BJ (cell line): Measurements from ENCODE around the gene CASKIN1. TPM values are rescaled to one million over a fixed set of nuclear protein-coding genes. Genes with fewer than 3 reads are reported as not detected.

Experiments used
- CTCF ChIA-PET: fragments of 350-600 bp; formaldehyde crosslinking; extraction: SDS; loops from one replicate; lab custom pipeline; 2021; ENCODE audit warnings: antibody characterized with exemption, inconsistent platforms; lab: Yijun Ruan, JAX
- POLR2A ChIA-PET: fragments of 300-600 bp; sonication (Branson Sonifier 250); formaldehyde crosslinking; extraction: SDS; loops from one replicate; lab custom pipeline; 2021; ENCODE audit warnings: antibody characterized with exemption; lab: Charles Lee
- DNase-seq: peaks from one replicate; pipeline ENCODE4 v3.0.0-alpha.2; 2011; ENCODE audit warnings: low read depth
- H3K27me3 ChIP-seq: 2 replicates; pipeline ENCODE4 v1.6.0; 2011; ENCODE audit warnings: low read length; ENCODE audit not compliant: control insufficient read depth, insufficient read depth
- H3K36me3 ChIP-seq: 2 replicates; pipeline ENCODE4 v1.5.1; 2011; ENCODE audit warnings: low read length; ENCODE audit not compliant: control insufficient read depth, insufficient read depth
- H3K4me3 ChIP-seq: 2 replicates; pipeline ENCODE4 v1.5.1; 2011; ENCODE audit warnings: low read depth, mild to moderate bottlenecking, control low read depth, low read length
- polyA plus RNA-seq: library from polyadenylated mRNA; depleted of rRNA; stranded (reverse); fragments of >200 nt; gene quantifications from 2 replicates; pipeline ENCODE4 v1.2.3, GENCODE V29; 2011
- TF ChIP-seq, protein P1 (sequence below): IDR thresholded peaks from 2 replicates; pipeline ENCODE4 v1.5.1; 2011; ENCODE audit warnings: low read depth, mild to moderate bottlenecking, control low read depth, inconsistent platforms, low read length, moderate library complexity; ENCODE audit not compliant: insufficient read depth

CASKIN1 gene
- polyA plus RNA-seq, 1 experiment = 0.01 TPM

DNA sequence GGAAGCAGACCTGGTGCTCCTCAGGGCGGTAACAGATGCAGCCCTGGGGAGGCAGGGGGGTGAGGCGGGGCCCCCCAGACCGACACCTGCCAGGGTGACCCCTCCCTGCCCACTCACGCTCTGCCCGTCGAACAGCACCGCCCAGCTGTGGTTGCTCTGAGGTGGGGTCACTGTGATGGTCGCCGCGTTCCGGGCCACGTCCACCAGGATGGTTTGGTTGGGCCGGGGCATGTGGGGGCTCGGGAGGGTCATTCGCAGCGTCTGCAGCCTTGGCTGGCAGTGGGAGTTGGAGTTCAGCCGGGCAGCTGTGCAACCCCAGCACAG is 13.6 kb upstream of the CASKIN1 start:
- CTCF ChIA-PET = no interaction called here

DNA sequence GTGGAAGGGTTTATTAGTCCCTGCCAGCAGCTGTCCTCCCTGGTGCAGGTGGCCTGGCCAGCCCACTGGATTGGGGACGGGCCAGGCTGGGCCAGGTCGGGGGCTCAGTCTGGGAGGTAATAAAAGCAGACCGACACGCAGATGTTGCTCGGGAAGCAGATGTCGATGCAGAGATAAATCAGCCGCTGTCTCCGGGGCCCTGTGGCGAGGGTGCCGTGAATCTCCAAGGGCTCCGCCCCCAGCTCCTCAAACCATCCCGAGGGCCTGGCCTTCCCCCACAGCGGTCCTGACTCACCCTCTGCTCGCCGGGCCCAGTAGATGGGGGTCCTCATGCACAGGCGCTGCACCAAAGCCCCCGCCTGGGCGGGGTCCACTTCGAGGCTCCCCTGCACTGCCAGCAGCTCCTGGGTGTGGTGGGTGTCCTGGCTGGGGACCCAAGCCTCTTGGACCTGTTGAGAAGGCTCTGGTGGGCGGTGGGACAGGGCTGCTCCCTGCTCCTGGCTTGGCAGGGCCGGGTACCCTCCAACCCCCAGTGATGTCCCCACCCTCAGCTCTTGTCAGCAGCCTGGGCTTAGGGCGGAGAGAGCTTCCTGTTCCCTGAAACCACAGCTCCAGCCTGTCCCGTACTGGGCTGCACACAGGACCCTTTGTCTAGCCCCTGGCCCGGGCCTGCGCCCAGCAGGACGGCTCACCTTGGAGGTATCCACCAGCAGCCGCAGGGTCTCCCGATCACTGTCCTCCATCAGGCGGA is 13.0 kb upstream of the CASKIN1 start:
- no peak for DNase-seq
- H3K4me3 ChIP-seq = no peak overlapping the region
- ChIA-PET POLR2A (interaction anchor here (0.6 kb wide), 1 partner anchor 15 kb away, joined by 3 read pairs; no protein-coding TSS in a partner anchor), CTCF (no interaction called here)
- no peaks in the 10 kb centered on the region for H3K27me3 ChIP-seq
- peaks cover 19% of the 10 kb centered on the region for H3K36me3 ChIP-seq
- TF ChIP-seq, protein P1, sequence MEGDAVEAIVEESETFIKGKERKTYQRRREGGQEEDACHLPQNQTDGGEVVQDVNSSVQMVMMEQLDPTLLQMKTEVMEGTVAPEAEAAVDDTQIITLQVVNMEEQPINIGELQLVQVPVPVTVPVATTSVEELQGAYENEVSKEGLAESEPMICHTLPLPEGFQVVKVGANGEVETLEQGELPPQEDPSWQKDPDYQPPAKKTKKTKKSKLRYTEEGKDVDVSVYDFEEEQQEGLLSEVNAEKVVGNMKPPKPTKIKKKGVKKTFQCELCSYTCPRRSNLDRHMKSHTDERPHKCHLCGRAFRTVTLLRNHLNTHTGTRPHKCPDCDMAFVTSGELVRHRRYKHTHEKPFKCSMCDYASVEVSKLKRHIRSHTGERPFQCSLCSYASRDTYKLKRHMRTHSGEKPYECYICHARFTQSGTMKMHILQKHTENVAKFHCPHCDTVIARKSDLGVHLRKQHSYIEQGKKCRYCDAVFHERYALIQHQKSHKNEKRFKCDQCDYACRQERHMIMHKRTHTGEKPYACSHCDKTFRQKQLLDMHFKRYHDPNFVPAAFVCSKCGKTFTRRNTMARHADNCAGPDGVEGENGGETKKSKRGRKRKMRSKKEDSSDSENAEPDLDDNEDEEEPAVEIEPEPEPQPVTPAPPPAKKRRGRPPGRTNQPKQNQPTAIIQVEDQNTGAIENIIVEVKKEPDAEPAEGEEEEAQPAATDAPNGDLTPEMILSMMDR = no peak

More for the DNA sequence above, 13.6 kb upstream of the CASKIN1 start:
- H3K27me3 ChIP-seq = no peaks in the 10 kb centered on the region
- peaks cover 19% of the 10 kb centered on the region for H3K36me3 ChIP-seq
- POLR2A ChIA-PET = no interaction called here
- no peak for DNase-seq
- TF ChIP-seq, protein P1 = no peak
- no peak overlapping the region for H3K4me3 ChIP-seq

DNA sequence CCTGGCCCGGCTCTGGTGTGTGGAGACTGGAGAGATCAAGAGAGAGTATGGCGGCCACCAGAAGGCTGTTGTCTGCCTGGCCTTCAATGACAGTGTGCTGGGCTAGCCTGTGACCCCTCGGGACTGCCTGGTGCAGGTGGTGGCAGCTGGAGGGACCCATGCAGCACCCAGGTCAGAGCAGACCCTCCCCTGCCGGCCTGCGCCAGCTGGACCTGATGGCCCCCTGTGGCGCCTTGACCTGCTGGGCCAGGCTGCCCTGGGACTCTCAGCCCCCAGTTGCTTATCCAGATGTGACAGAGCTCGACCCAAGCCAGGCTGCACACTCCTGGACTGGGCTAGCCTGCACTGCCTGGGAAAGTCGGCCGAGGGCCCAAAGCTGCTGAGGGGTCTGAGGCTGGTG is 12.4 kb upstream of the CASKIN1 start:
- Histone ChIP-seq H3K27me3 (no peaks in the 10 kb centered on the region), H3K36me3 (peaks cover 19% of the 10 kb centered on the region), H3K4me3 (no peak overlapping the region)
- ChIA-PET CTCF (no interaction called here), POLR2A (interaction anchor here (0.6 kb wide), 1 partner anchor 15 kb away, joined by 3 read pairs; no protein-coding TSS in a partner anchor)
- no peak for DNase-seq
- TF ChIP-seq, protein P1 = no peak

DNA sequence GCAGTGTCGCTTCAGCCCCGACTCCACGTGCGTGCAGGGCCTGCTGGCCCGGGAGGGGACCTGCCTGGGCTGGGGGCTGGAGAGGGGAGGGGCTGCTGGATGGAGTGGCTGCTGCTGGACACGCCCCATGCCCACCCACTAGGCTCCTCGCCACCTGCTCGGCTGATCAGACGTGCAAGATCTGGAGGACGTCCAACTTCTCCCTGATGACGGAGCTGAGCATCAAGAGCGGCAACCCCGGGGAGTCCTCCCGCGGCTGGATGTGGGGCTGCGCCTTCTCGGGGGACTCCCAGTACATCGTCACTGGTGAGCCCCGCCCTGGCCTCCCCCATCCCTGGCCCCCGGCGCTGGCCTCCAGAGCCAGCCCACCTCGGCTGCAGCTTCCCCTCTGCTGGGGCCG is 11.9 kb upstream of the CASKIN1 start:
- ChIA-PET CTCF (no interaction called here), POLR2A (no interaction called here)
- Histone ChIP-seq H3K4me3 (no peak overlapping the region), H3K36me3 (peaks cover 19% of the 10 kb centered on the region), H3K27me3 (no peaks in the 10 kb centered on the region)
- TF ChIP-seq, protein P1 = no peak
- DNase-seq = no peak

DNA sequence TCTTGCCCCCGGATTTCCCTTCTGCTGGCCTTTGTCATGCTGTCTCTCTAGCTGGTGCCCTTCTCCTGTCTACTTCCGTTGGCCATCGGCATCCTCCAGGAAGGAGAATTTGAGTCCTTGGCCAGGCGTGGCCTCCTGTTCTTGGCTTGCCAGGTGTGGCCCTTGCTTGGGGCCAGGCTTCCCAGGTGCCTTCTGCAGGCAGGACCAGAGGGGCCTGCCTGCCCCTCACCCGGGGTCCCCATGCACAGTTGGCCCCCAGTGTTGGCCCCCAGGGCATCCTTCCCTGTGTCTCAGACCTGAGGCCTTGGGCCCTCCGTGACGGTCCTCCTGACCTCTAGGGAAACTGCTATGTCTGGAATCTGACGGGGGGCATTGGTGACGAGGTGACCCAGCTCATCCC is 11.5 kb upstream of the CASKIN1 start:
- POLR2A ChIA-PET = no interaction called here
- Histone ChIP-seq H3K36me3 (peaks cover 19% of the 10 kb centered on the region), H3K27me3 (no peaks in the 10 kb centered on the region), H3K4me3 (no peak overlapping the region)
- TF ChIP-seq, protein P1 = no peak
- no peak for DNase-seq
- CTCF ChIA-PET = no interaction called here
